Uterus (tissue), 4 donors: ENCODE data around the gene NKAIN2. TPM values are rescaled to one million over a fixed set of nuclear protein-coding genes. Genes with fewer than 3 reads are reported as not detected.

Source experiments
- DNase-seq, 2 donors: peaks; one replicate each; pipeline ENCODE4 v3.0.0-alpha.2; 2019 to 2020
- H3K27ac ChIP-seq, 2 donors: fragments of 200-600 bp; sonication (generic); 1 replicate in 1 of 2; 2 replicates in 1 of 2; pipeline ENCODE4 v1.5.1; 2016 to 2018
- H3K27me3 ChIP-seq, 2 donors: fragments of 200-600 bp; sonication (generic); one replicate each; pipeline ENCODE4 v1.5.1; 2018 to 2019; ENCODE audit warnings: control low read depth in 1 of 2
- H3K36me3 ChIP-seq, 2 donors: fragments of 200-600 bp; sonication (generic); one replicate each; pipeline ENCODE4 v1.5.1; 2019; ENCODE audit warnings: control low read depth in 1 of 2
- H3K4me1 ChIP-seq, 2 donors: fragments of 200-600 bp; sonication (generic); one replicate each; pipeline ENCODE4 v1.5.1; 2018 to 2019; ENCODE audit warnings: control low read depth in 1 of 2
- H3K4me3 ChIP-seq, 2 donors: fragments of 200-600 bp; sonication (generic); 1 replicate in 1 of 2; 2 replicates in 1 of 2; pipeline ENCODE4 v1.5.1; 2018 to 2019; ENCODE audit warnings: mild to moderate bottlenecking in 1 of 2
- H3K9me3 ChIP-seq, 2 donors: fragments of 200-600 bp; sonication (generic); one replicate each; pipeline ENCODE4 v1.5.1; 2019; ENCODE audit warnings: control low read depth in 1 of 2
- CTCF ChIP-seq, 4 experiments: fragments of 200-600 bp in 2 of 4; fragments of 450-650 bp in 2 of 4; sonication (generic) in 2 of 4; IDR thresholded peaks; one replicate each; pipeline ENCODE4 v1.5.1; 2016 to 2019; ENCODE audit warnings: antibody characterized with exemption in 4 of 4, mild to moderate bottlenecking in 2 of 4, moderate library complexity in 1 of 4
- POLR2A ChIP-seq, 2 donors: fragments of 450-650 bp; IDR thresholded peaks; one replicate each; pipeline ENCODE4 v1.6.1; 2016; ENCODE audit warnings: antibody characterized with exemption in 2 of 2, mild to moderate bottlenecking in 1 of 2, moderate library complexity in 1 of 2
- intact Hi-C: fragments of 100-400 bp; cut with DNase I; formaldehyde crosslinking; loops from one replicate; pipeline ENCODE4 v1.15.1; 2023; ENCODE audit warnings: low total_unique reads
- total RNA-seq, 4 donors: library from RNA; depleted of rRNA in 3 of 4; stranded (reverse); fragments of >200 nt in 3 of 4; gene quantifications; one replicate each; pipeline versions ENCODE4 v1.1.0 to v1.2.4, GENCODE V29; 2014 to 2023
- donor health status: DM: yes; HTN: yes; CAD: no.

Gene NKAIN2
- total RNA-seq, 4 donors from 2014 or later, result 0.59 to 1.1 (median 1.0) TPM; not detected in 1

GRCh38 chr6:124420116-124420840 is 616.6 kb downstream of the NKAIN2 start:
- Histone ChIP-seq H3K36me3 (no peaks in the 10 kb centered on the region), H3K4me3 (no peak overlapping the region), H3K27ac (no peak overlapping the region), H3K4me1 (no peaks in the 10 kb centered on the region), H3K27me3 (no peaks in the 10 kb centered on the region), H3K9me3 (no peaks in the 10 kb centered on the region)
- intact Hi-C loops, result no loop called here
- TF ChIP-seq CTCF (IDR thresholded peaks at IDR 0.05), result no peak
- no peak for TF ChIP-seq POLR2A (IDR thresholded peaks at IDR 0.05)
- no peak for DNase-seq

- no peaks in the 10 kb centered on the region for H3K4me1 ChIP-seq
- no peaks in the 10 kb centered on the region for H3K27me3 ChIP-seq
- no peak for DNase-seq
- intact Hi-C loops, result no loop called here
- TF ChIP-seq CTCF (IDR thresholded peaks at IDR 0.05) (no peak), POLR2A (IDR thresholded peaks at IDR 0.05) (no peak)
- H3K36me3 ChIP-seq, result no peaks in the 10 kb centered on the region
- H3K9me3 ChIP-seq, result no peaks in the 10 kb centered on the region
- H3K27ac ChIP-seq, result no peak overlapping the region
- H3K4me3 ChIP-seq, result no peak overlapping the region
Measured at GRCh38 chr6:124423621-124424020, 620.0 kb downstream of the NKAIN2 start.

- H3K27me3 ChIP-seq, result no peaks in the 10 kb centered on the region
- H3K27ac ChIP-seq, result no peak overlapping the region
- H3K9me3 ChIP-seq, result no peaks in the 10 kb centered on the region
- H3K36me3 ChIP-seq, result no peaks in the 10 kb centered on the region
- intact Hi-C loops, result no loop called here
- DNase-seq, result no peak
- TF ChIP-seq CTCF (IDR thresholded peaks at IDR 0.05) (no peak), POLR2A (IDR thresholded peaks at IDR 0.05) (no peak)
- no peaks in the 10 kb centered on the region for H3K4me1 ChIP-seq
- no peak overlapping the region for H3K4me3 ChIP-seq
Measured at GRCh38 chr6:124430740-124431318, 627.2 kb downstream of the NKAIN2 start.

GRCh38 chr6:124432620-124433019 is 629.0 kb downstream of the NKAIN2 start:
- Histone ChIP-seq H3K4me1 (no peaks in the 10 kb centered on the region), H3K4me3 (no peak overlapping the region), H3K9me3 (no peaks in the 10 kb centered on the region), H3K36me3 (no peaks in the 10 kb centered on the region), H3K27ac (no peak overlapping the region), H3K27me3 (no peaks in the 10 kb centered on the region)
- no peak for DNase-seq
- TF ChIP-seq POLR2A (IDR thresholded peaks at IDR 0.05) (no peak), CTCF (IDR thresholded peaks at IDR 0.05) (no peak)
- intact Hi-C loops, result no loop called here

GRCh38 chr6:124433387-124434160 is 629.9 kb downstream of the NKAIN2 start:
- H3K4me1 ChIP-seq, result no peaks in the 10 kb centered on the region
- H3K36me3 ChIP-seq, result no peaks in the 10 kb centered on the region
- no peak for DNase-seq
- intact Hi-C loops, result no loop called here
- no peak overlapping the region for H3K4me3 ChIP-seq
- no peaks in the 10 kb centered on the region for H3K27me3 ChIP-seq
- H3K27ac ChIP-seq, result no peak overlapping the region
- TF ChIP-seq POLR2A (IDR thresholded peaks at IDR 0.05) (no peak), CTCF (IDR thresholded peaks at IDR 0.05) (no peak)
- no peaks in the 10 kb centered on the region for H3K9me3 ChIP-seq
